GM18517 (cell line): Measurements from ENCODE around the gene C9orf43.

Experiments used
- ATAC-seq: cut with Tn5 transposase; IDR thresholded peaks from one replicate; pipeline ENCODE4 v1.9.1; 2021; ENCODE audit warnings: mild to moderate bottlenecking, moderate library complexity; ENCODE audit not compliant: unreplicated experiment

Gene C9orf43

DNA sequence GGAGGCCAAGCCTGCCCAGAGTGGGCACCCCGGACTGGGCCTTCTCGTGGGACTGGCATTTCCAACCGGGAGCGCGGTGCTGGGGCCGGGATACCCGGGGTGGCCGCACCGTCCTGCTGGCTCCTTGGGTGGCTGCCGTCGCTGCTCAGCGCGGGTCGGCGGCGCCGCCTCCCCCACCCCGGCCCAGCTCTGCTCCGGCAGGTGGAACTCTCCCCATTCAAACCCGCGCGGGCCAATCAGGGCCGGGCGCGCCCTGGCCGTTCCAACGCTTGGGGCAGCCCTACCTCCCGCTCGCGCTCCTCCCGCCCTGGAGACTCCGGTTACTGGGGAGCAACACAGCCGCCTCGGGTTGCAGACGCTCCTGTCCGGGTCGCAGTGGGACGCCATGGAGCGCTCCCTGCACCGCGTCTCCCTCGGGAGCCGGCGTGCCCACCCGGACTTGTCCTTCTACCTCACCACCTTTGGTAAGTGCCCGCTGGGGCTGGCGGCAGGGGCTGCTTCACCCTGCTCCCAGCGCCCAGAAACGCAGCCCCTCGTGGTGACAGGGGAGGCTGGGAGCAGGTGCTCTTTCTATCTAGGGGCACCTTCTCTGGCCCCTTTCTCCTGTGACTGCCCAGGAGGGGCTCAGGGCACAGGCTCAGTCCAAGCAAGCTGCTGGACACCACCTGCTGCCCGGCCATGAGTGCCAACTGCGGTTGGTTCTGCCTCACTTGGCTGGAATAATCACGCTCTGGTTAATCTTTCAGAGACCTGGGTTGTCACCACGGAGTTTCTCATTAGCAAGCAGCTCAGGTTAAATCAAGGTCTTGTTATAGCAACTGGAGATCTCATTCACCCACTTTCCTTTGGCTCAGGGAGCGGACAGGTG is 53.1 kb downstream of the C9orf43 start, which contains the start of gene RGS3:
Gene RGS3, plus strand, starts transcription at position 310 of the 868 bp plus-strand sequence. Its CDS starts 76 bp downstream, at position 386.
- no peak for ATAC-seq

DNA sequence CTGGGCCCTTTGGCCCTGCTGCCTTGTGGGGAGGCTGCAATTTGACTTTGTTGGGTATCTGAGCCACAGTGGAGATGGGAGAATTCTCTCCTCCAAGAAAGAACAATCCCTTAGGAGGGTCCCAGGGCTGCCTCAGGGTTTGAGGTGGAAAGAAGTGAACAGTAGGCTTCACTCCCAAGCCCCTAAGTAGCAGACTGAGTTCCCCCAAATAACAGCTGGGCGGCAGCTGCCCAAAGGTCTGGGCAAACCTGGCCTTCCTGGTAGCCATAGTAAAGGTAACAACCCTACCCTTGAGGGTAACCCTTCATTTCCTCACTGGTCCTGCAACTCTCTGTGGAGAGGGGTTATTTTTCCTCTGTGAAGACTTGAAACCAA is 53.7 kb downstream of the C9orf43 start:
- no peak for ATAC-seq

DNA sequence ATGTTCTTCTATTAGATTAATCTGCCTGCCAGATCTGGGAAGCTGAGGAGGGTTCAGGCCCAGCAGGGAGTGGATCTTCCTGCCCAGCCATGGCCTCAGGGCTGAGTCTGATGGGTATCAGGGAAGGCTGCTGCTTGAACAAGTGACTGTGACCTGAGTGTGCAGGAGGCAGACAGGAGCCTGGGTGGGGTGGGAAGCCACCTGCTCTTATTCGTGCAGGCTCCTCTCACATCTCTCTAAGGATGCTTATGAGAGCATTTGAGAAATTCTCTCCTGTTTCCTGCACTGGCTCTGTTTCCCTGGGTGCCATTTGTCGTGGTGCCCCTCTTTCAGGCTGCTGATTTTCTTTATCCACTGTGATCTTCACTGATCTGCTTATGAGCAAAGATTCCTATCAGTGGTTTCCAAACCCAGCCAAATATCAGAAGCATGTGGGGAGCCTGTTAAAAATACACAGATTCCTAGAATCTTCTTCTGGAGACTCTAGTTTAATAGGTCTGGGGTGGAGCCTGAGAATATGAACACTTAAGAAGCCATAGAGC is 55.1 kb downstream of the C9orf43 start:
- no peak for ATAC-seq

DNA sequence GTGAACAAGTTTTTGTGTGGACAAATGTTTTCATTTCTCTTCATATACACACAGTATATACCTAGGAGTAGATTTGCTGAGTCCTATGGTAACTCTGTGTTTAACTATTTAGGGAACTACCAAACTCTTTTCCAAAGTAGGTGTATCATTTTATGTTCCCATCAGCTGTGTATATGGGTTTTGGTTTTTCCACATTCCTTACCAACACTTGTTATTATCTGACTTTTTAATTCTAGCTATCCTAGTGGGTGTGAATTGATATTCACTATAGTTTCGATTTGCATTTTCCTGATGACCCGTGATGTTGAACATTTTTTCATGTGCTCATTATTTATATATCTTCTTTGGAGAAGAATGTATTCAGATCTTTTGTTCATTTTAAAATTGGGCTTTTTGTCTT is 56.6 kb downstream of the C9orf43 start:
- ATAC-seq, result no peak

DNA sequence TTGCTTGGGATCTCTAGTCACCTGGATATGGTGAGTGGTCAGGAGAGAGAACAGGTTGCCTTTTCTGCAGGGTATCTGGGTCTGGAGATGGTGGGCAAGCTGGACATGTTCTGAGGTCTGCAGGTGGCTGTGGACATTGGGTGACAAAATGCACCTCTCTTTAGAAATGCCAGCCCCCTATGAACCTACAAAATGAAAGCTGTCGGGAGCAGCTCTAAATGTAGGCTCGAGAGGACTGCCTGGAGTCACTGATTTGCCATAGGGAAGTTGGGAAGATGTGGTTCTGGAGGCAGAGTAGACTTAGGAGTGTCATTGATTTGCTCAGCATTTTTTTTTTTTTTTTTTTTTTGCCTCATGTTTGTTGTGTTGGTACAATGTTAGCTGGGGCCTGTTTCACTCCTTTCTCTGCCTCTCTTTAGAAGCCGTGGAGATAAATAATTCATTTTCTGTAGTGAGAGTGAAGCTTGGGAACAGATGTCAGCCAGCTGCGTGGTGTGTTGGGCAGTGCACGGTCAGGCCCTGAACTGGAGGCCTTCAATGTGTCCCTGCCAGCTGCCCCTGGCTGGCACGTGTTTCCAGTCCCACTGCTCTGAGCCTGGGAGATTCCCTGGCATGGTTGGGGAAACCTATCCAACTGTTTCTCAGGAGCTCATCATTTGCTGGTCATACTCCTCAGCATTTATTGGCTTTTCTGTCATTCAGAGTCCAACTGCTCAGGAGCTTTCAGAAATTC is 58.3 kb downstream of the C9orf43 start:
- ATAC-seq, result no peak

DNA sequence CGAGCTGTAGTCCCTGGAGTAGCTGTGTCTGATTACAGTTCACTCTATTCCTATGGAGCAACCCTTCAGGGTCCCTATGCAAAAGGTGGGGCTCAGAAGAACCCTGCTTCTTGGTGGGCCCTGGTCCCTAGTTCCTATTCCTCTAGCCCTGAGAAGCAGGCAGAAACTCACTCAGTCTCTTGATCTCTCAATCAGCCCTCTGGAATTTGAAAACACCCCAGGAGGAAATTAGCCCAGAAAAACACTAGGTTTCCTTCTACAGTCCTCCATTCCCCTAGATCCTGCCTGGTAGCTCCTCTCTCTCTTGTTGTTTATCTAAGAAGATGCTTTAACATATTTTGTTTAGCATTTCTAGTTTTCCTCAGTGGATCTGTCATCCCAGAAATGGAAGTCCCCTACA is 60.6 kb downstream of the C9orf43 start:
- no peak for ATAC-seq

DNA sequence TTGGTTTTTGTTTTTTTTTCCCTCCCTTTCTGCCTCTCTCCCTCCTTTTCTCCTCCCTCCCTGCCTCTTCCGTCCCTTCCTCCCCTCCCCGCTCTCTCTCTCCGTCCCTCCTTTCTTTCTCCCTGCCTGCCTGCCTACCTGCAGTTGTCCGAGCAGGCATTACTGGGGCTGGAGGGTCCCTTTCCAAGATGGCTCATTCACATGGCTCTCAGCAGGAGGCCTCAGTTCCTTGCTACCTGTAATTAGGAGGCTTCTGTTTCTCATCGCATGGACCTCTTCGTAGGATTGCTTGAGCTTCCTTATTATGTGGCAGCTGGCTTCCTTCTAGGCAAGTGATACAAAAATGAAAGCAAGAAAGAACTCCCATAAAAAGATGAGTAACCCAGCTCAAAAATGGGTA is 61.0 kb downstream of the C9orf43 start:
- no peak for ATAC-seq

DNA sequence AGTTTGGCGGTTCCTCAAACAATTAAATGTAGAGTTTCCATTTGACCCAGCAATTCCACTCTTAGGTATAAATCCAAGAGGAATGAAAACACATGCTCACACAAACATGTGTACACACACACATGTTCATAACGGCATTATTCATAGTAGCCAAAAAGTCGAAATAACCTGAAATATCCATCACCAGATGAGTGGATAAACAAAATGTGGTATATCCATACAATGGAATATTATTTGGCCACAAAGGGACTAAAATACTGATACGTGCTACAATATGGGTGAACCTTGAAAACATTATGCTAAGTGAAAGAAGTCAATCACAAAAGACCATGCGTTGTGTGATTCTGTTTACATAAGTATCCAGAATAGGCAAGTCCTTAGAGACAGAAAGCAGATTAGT is 61.7 kb downstream of the C9orf43 start:
- ATAC-seq, result no peak

DNA sequence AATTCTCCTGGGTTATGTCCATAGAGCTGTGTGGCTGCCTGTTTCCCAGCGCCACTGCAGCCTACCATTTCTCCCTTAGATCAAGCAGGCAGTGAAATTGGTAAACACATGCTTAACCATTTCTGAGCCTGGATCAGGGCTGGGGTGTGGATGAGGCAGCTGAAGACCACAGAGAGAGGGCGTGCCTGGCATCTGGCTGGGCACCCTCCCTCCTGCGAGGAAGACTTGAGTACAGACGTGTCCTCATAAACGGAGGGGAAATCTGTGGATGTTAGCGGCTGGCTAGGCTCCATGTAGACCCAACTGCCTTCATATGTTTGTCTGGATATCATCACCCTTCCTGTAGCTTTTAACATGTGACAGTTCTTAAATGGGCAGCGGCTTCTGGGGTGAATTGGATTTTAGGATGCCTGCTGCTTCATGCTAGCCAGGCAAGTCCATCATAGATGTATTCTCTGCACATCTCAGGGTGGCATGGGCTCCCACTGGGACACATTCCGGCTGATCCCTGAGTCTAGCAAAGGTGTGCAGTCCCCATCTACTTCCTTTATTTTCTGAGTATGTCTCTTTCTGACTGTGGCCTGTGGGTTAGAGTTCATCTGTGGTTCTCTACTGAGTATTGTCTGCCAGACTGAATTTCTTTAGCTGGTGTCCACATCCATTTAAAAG is 63.9 kb downstream of the C9orf43 start:
- no peak for ATAC-seq

DNA sequence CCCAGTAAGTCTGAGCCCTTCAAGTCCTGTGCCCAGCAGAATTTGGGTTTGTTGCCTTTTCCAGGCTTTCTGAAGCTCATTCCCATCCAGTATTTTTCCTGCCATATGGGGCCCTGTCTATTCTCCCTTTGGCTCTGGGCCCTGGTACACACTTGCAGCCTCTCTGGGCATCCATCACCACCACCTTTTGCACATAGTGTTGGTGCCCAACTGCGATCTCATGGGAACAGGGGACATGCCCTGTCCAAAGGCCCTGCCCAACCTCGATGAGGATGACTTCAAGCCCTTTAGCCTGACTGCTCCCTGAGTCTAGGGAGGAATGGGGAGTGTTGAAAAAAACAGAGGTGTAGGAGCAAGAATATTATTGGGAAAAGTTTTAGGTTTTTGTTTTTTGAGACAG is 64.5 kb downstream of the C9orf43 start:
- ATAC-seq, result no peak

DNA sequence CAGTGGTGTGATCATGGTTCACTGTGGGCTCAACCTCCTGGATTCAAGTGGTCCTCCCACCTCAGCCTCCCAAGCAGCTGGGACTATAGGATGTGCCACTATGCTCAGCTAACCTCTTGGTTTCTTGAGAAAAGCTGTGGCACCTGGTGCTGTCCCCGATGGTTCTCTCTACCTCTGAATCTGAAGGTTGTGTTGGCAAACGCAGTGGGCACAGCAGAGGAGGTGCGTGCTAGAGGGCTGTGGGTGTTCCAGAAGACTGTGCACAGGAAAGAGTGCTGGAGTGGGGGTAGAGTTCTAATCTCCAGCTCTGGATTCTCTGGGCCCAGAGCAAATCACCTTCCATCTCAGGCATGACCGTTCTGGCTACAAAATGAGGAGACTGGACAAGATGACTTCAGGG is 65.4 kb downstream of the C9orf43 start:
- ATAC-seq, result no peak

DNA sequence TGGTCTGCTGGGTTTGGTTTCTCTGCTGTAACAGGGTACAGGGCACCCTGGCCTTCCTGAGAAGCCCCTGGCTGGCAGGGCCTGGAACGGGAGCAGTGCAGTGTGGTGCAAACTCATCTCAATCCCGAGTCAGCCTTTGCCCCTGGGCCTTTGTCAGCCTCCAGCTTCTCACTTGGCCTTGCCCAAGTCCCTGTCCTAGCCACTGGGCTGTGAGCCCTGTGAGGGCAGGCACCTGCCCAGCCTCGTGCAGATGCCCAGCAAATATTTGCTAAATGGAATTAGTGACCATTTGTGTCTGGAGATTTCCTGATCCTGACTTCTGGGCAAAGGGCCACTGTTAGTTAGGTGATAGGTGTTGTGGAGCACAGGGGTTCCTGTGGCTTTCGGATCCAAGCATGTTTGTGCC is 66.0 kb downstream of the C9orf43 start:
- ATAC-seq, result no peak

DNA sequence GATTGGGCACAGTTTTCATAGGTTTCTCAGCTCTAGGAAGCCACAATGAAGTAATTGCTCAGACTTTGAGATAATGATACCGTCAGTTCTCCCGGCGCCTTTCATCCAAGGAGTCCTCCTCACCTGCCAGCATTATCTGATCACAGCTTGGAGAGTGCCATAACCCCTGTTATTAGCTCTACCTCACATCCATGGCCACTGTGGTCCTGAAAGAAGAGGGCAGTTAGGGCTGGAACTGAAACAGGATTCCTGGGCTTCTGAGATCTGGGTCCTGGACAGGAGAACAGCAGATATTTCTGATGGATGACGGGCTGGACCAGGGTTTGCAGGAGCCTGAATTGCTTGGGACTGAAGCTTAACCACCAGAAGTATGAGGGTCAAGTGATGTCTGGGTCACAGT is 66.5 kb downstream of the C9orf43 start:
- no peak for ATAC-seq

DNA sequence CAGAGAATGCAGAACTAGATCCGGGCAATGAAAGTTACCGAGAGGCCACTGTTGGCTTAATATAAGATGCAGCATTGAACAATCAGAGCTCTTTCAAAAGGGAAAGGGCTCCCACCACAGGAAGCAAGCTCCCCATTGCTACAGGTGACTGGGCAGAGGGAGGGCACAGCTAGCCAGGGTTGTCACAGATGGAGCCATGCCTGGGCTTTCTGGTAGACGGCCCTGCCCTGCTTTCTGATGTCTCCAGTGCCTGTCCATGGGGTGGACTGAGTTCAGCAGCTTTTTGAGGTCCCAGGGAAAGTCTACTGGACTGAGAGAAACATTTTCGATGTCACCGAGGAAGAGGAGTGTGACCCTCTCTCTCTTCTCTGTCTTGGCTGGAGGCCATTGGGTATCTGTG is 67.1 kb downstream of the C9orf43 start:
- no peak for ATAC-seq

DNA sequence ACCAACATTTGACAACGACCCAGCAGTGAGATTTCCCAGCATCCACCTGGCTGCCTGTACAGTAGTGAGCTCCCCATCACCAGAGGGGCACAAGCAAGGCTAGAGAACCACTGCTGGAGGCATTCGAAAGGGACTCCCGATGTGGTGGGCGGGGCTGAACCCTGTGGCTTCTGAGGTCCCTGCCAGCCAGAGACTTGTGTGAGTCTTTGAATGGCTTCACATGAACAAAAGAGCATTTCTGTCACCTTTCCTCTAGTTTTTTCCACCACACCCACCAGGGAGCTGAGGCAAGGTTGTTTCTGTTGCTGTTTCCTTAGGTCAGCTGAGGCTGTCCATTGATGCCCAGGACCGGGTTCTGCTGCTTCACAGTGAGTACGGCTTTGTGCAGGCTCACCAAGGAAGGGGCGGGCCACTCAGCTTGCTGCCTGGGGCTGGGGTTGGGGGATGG is 68.7 kb downstream of the C9orf43 start:
- ATAC-seq, result no peak
